ENCODE measurements around the gene RCAN1.

RCAN1 gene

GRCh38 chr21:34500191-34500590, 114.7 kb downstream of the RCAN1 start:
- TF ChIP-seq YY2 (tag by site-specific recombination; IDR thresholded peaks at IDR 0.05) (no peak), ZNF785 (tag by site-specific recombination; IDR thresholded peaks at IDR 0.05) (no peak), ZNF211 (tag by site-specific recombination; IDR thresholded peaks at IDR 0.05; ENCODE audit: low read depth) (no peak), ZNF138 (tag by site-specific recombination; IDR thresholded peaks at IDR 0.05; ENCODE audit: borderline replicate concordance) (no peak), ZNF777 (tag by site-specific recombination; IDR thresholded peaks at IDR 0.05; ENCODE audit: borderline replicate concordance) (no peak), ZNF214 (tag by site-specific recombination; IDR thresholded peaks at IDR 0.05; ENCODE audit: borderline replicate concordance) (no peak), ZNF112 (tag by site-specific recombination; IDR thresholded peaks at IDR 0.05) (no peak), ZNF624 (tag by site-specific recombination; IDR thresholded peaks at IDR 0.05) (no peak)
- Histone ChIP-seq H3K4me3 (ENCODE audit: low read depth, low read length) (no peak overlapping the region), H3K27ac (ENCODE audit: extremely low read depth, low read depth, low read length) (no peak overlapping the region), H3K9me3 (ENCODE audit: control insufficient read depth, insufficient read depth, low read depth, low read length) (no peaks in the 10 kb centered on the region), H3K4me1 (ENCODE audit: control insufficient read depth, insufficient read depth, low read length) (no peaks in the 10 kb centered on the region), H3K36me3 (ENCODE audit: control insufficient read depth in 2 of 2, insufficient read depth in 1 of 2, low read length in 2 of 2) (no peaks in the 10 kb centered on the region)
- ChIA-PET POLR2A (no interaction called here), CTCF (interaction anchor here (0.6 to 4.3 kb wide), 3 partner anchors 9 to 103 kb away, joined by 5 to 26 read pairs (median 6); no protein-coding TSS in a partner anchor)

GRCh38 chr21:34499116-34499515, 115.8 kb downstream of the RCAN1 start:
- POLR2A ChIA-PET = no interaction called here
- CTCF ChIA-PET = interaction anchor here (0.6 to 4.3 kb wide), 4 partner anchors 11 to 133 kb away, joined by 3 to 26 read pairs (median 4); no protein-coding TSS in a partner anchor
- H3K36me3 ChIP-seq (ENCODE audit: control insufficient read depth in 2 of 2, insufficient read depth in 1 of 2, low read length in 2 of 2) = no peaks in the 10 kb centered on the region
- H3K4me1 ChIP-seq (ENCODE audit: control insufficient read depth, insufficient read depth, low read length) = no peaks in the 10 kb centered on the region
- H3K27ac ChIP-seq (ENCODE audit: extremely low read depth, low read depth, low read length) = no peak overlapping the region
- TF ChIP-seq ZNF112 (tag by site-specific recombination; IDR thresholded peaks at IDR 0.05) = no peak
- no peak for TF ChIP-seq PRDM2 (tag by site-specific recombination; IDR thresholded peaks at IDR 0.05; ENCODE audit: borderline replicate concordance)
- no peak for TF ChIP-seq MEIS1 (CRISPR knock-in tag; IDR thresholded peaks at IDR 0.05; ENCODE audit: borderline replicate concordance)
- no peak for TF ChIP-seq ZNF791 (tag by site-specific recombination; IDR thresholded peaks at IDR 0.05)
- TF ChIP-seq ZNF26 (tag by site-specific recombination; IDR thresholded peaks at IDR 0.05) = no peak
- no peak for TF ChIP-seq ZNF121 (tag by site-specific recombination; IDR thresholded peaks at IDR 0.05)
- no peak for TF ChIP-seq ZNF664 (tag by site-specific recombination; IDR thresholded peaks at IDR 0.05)
- no peak for TF ChIP-seq ZNF837 (tag by site-specific recombination; IDR thresholded peaks at IDR 0.05)
- TF ChIP-seq ZNF16 (tag by site-specific recombination; IDR thresholded peaks at IDR 0.05; ENCODE audit: low read depth) = no peak
- no peak for TF ChIP-seq ZNF302 (tag by site-specific recombination; IDR thresholded peaks at IDR 0.05; ENCODE audit: low read depth)
- TF ChIP-seq HOXD13 (CRISPR knock-in tag; IDR thresholded peaks at IDR 0.05; ENCODE audit: borderline replicate concordance) = no peak
- no peak for TF ChIP-seq ZNF148 (tag by site-specific recombination; IDR thresholded peaks at IDR 0.05; ENCODE audit: borderline replicate concordance)
- TF ChIP-seq KLF9 (tag by site-specific recombination; IDR thresholded peaks at IDR 0.05; ENCODE audit: low read depth) = no peak
- no peak overlapping the region for H3K4me3 ChIP-seq (ENCODE audit: low read depth, low read length)
- no peaks in the 10 kb centered on the region for H3K9me3 ChIP-seq (ENCODE audit: control insufficient read depth, insufficient read depth, low read depth, low read length)
